ENCODE data around the gene ROR2. TPM values are rescaled to one million over a fixed set of nuclear protein-coding genes. Genes with fewer than 3 reads are reported as not detected.

The ROR2 gene
- total RNA-seq, 4 donors from 2014 or later: 0.70 to 9.9 (median 4.1) TPM

DNA sequence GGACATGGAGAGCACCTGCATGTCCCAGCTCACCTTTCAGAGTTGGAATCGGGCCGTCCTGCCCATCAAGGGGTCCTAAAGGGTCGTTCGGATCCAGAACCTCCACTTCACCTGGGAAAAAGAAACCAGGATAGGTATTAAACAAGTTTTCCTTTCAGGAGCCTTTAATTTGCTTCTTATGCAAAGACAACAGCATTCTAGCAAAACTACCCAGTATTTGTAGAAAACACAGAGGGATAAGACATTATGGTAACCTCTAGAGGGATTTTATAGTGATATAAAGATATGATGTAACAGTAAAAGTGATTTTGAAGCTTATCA lies 174.4 kb downstream of the ROR2 start:
- TF ChIP-seq POLR2A (IDR thresholded peaks at IDR 0.05): no peak
- TF ChIP-seq, protein P1, sequence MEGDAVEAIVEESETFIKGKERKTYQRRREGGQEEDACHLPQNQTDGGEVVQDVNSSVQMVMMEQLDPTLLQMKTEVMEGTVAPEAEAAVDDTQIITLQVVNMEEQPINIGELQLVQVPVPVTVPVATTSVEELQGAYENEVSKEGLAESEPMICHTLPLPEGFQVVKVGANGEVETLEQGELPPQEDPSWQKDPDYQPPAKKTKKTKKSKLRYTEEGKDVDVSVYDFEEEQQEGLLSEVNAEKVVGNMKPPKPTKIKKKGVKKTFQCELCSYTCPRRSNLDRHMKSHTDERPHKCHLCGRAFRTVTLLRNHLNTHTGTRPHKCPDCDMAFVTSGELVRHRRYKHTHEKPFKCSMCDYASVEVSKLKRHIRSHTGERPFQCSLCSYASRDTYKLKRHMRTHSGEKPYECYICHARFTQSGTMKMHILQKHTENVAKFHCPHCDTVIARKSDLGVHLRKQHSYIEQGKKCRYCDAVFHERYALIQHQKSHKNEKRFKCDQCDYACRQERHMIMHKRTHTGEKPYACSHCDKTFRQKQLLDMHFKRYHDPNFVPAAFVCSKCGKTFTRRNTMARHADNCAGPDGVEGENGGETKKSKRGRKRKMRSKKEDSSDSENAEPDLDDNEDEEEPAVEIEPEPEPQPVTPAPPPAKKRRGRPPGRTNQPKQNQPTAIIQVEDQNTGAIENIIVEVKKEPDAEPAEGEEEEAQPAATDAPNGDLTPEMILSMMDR (IDR thresholded peaks at IDR 0.05): no peak
- no peak overlapping the region for H3K27ac ChIP-seq
- no peak for DNase-seq

GRCh38 chr9:91775011-91775707 lies 174.9 kb downstream of the ROR2 start:
- Histone ChIP-seq H3K4me3 (no peak overlapping the region), H3K27me3 (no peaks in the 10 kb centered on the region), H3K4me1 (peaks cover 0 to 10% (median 0%) of the 10 kb centered on the region in 4 donors), H3K9me3 (no peaks in the 10 kb centered on the region), H3K36me3 (no peaks in the 10 kb centered on the region), H3K27ac (no peak overlapping the region)
- TF ChIP-seq, protein P1 (IDR thresholded peaks at IDR 0.05): peak; percentile 26 to 69 (median 63)
- no peak for TF ChIP-seq POLR2A (IDR thresholded peaks at IDR 0.05)
- peak; percentile 39 to 72 (median 62) for DNase-seq

More for the DNA sequence above, 174.4 kb downstream of the ROR2 start:
- no peak overlapping the region for H3K4me3 ChIP-seq
- no peaks in the 10 kb centered on the region for H3K9me3 ChIP-seq
- peaks cover 0 to 5% (median 0%) of the 10 kb centered on the region in 4 donors for H3K4me1 ChIP-seq
- H3K27me3 ChIP-seq: no peaks in the 10 kb centered on the region
- H3K36me3 ChIP-seq: no peaks in the 10 kb centered on the region

GRCh38 chr9:91773156-91773555 lies 176.9 kb downstream of the ROR2 start:
- H3K4me1 ChIP-seq: peaks cover 0 to 12% (median 0%) of the 10 kb centered on the region in 4 donors
- TF ChIP-seq, protein P1 (IDR thresholded peaks at IDR 0.05): no peak
- no peak for TF ChIP-seq POLR2A (IDR thresholded peaks at IDR 0.05)
- no peaks in the 10 kb centered on the region for H3K27me3 ChIP-seq
- no peak for DNase-seq
- no peaks in the 10 kb centered on the region for H3K9me3 ChIP-seq
- no peak overlapping the region for H3K4me3 ChIP-seq
- H3K36me3 ChIP-seq: no peaks in the 10 kb centered on the region
- peak overlapping the region in 1 of 4 donors; percentile 16 for H3K27ac ChIP-seq

- Histone ChIP-seq H3K4me1 (peaks cover 0 to 12% (median 0%) of the 10 kb centered on the region in 4 donors), H3K4me3 (no peak overlapping the region), H3K27ac (no peak overlapping the region), H3K27me3 (no peaks in the 10 kb centered on the region), H3K36me3 (no peaks in the 10 kb centered on the region), H3K9me3 (no peaks in the 10 kb centered on the region)
- no peak for DNase-seq
- TF ChIP-seq, protein P1 (IDR thresholded peaks at IDR 0.05): no peak
- TF ChIP-seq POLR2A (IDR thresholded peaks at IDR 0.05): no peak
These were observed 178.2 kb downstream of the ROR2 start for GRCh38 chr9:91771864-91772263.

DNA sequence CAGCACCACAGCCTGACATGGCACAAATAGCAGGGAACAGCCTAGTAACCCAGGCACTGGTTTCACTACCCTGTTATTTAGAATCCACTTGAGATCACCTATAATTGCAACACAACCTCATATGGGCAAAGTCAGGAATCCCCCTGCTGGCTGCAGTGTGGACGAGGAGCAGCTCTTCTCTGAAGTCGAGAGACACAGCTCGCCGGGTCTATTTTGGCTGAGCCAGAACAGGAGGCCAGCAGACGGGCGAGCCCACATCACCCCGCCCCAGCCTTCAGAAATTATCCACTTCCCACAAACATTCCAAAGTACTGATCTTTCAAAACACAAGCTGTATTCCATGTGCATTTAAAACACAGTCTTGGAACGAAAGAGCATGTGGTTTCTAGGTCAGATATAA lies 179.0 kb downstream of the ROR2 start:
- H3K4me1 ChIP-seq: peaks cover 0 to 12% (median 0%) of the 10 kb centered on the region in 4 donors
- H3K27me3 ChIP-seq: no peaks in the 10 kb centered on the region
- no peaks in the 10 kb centered on the region for H3K36me3 ChIP-seq
- peak in 1 of 3 donors; percentile 56 for DNase-seq
- H3K9me3 ChIP-seq: no peaks in the 10 kb centered on the region
- H3K4me3 ChIP-seq: no peak overlapping the region
- TF ChIP-seq, protein P1 (IDR thresholded peaks at IDR 0.05): peak in 3 of 6 experiments; percentile 11 to 27 (median 11)
- no peak for TF ChIP-seq POLR2A (IDR thresholded peaks at IDR 0.05)
- peak overlapping the region in 1 of 4 donors; percentile 3 for H3K27ac ChIP-seq

All from Peyer's patch (tissue), 4 donors.